PC-3 (cell line): ENCODE results near the gene ESCO1. TPM values are rescaled to one million over a fixed set of nuclear protein-coding genes. Genes with fewer than 3 reads are reported as not detected.
A peak's percentile ranks its signal among the peaks of the same experiment; 100 is the strongest.

Source experiments
- ATAC-seq: fragments of 200-7000 bp; cut with Tn5 transposase; 2 replicates; pipeline ENCODE4 v1.9.1; 2020; ENCODE audit warnings: mild to moderate bottlenecking, moderate library complexity
- BruUV-seq: library from RNA; stranded (reverse); fragments of 400-500 nt; replicated peaks from 2 replicates; lab custom pipeline; 2021; lab: Mats Ljungman, UMichigan
- CTCF ChIA-PET: fragments of 300-600 bp; sonication (Branson Sonifier 250); formaldehyde crosslinking; loops from one replicate; lab custom pipeline; 2022; ENCODE audit warnings: antibody characterized with exemption; lab: Charles Lee
- POLR2A ChIA-PET: fragments of 300-600 bp; sonication (Branson Sonifier 250); formaldehyde crosslinking; loops from one replicate; lab custom pipeline; 2022; ENCODE audit warnings: antibody characterized with exemption; ENCODE audit not compliant: unreplicated experiment; lab: Charles Lee
- DNase-seq: peaks from one replicate; pipeline ENCODE4 v3.0.0-alpha.2; 2015
- H2AFZ ChIP-seq: fragments of 300-600 bp; sonication (generic); 2 replicates; pipeline ENCODE4 v1.6.0; 2016; ENCODE audit warnings: antibody characterized with exemption, low read length
- H3F3A ChIP-seq: fragments of 300-600 bp; sonication (generic); one replicate; pipeline ENCODE4 v1.6.0; 2017; ENCODE audit warnings: antibody characterized with exemption, low read length, control low read depth, mild to moderate bottlenecking; ENCODE audit not compliant: unreplicated experiment
- H3K27ac ChIP-seq: fragments of 300-600 bp; sonication (generic); 2 replicates; pipeline ENCODE4 v1.5.1; 2016; ENCODE audit warnings: mild to moderate bottlenecking, low read length
- H3K27me3 ChIP-seq: fragments of 300-600 bp; sonication (generic); 2 replicates; pipeline ENCODE4 v1.6.1; 2016; ENCODE audit warnings: low read length, mixed read lengths
- H3K36me3 ChIP-seq: fragments of 300-600 bp; sonication (generic); 2 replicates; pipeline ENCODE4 v1.6.1; 2016; ENCODE audit warnings: low read depth, mixed run types, low read length, mixed read lengths
- H3K4me1 ChIP-seq: fragments of 300-600 bp; sonication (generic); 2 replicates; pipeline ENCODE4 v1.5.1; 2016; ENCODE audit warnings: low read length; ENCODE audit not compliant: insufficient read depth
- H3K4me2 ChIP-seq: fragments of 300-600 bp; sonication (generic); 2 replicates; pipeline ENCODE4 v1.6.0; 2016; ENCODE audit warnings: low read length
- H3K4me3 ChIP-seq: fragments of 300-600 bp; sonication (generic); 2 replicates; pipeline ENCODE4 v1.5.1; 2016; ENCODE audit warnings: mild to moderate bottlenecking, low read length, mixed read lengths
- H3K79me2 ChIP-seq: fragments of 300-600 bp; sonication (generic); 2 replicates; pipeline ENCODE4 v1.6.1; 2017; ENCODE audit warnings: low read length, mixed read lengths
- H3K9ac ChIP-seq: fragments of 300-600 bp; sonication (generic); 2 replicates; pipeline ENCODE4 v1.6.0; 2016; ENCODE audit warnings: mild to moderate bottlenecking, low read length
- H3K9me2 ChIP-seq: fragments of 300-600 bp; sonication (generic); replicated peaks from 2 replicates; pipeline ENCODE4 v1.6.1; 2016; ENCODE audit warnings: mixed run types, low read length, mixed read lengths
- H3K9me3 ChIP-seq: fragments of 300-600 bp; sonication (generic); 2 replicates; pipeline ENCODE4 v1.6.1; 2016; ENCODE audit warnings: low read length, mixed read lengths
- H4K20me1 ChIP-seq: fragments of 300-600 bp; sonication (generic); 2 replicates; pipeline ENCODE4 v1.6.1; 2016; ENCODE audit warnings: low read length, mixed read lengths
- EZH2 ChIP-seq: fragments of 300-600 bp; sonication (generic); IDR thresholded peaks from one replicate; pipeline ENCODE4 v1.6.1; 2017; ENCODE audit warnings: antibody characterized with exemption, mild to moderate bottlenecking, low read length; ENCODE audit not compliant: unreplicated experiment
- EZH2phosphoT487 ChIP-seq: fragments of 300-600 bp; sonication (generic); IDR thresholded peaks from 2 replicates; pipeline ENCODE4 v1.6.1; 2018; ENCODE audit warnings: mild to moderate bottlenecking, antibody characterized with exemption, low read length, borderline replicate concordance
- intact Hi-C: fragments of 100-400 bp; cut with micrococcal nuclease; formaldehyde crosslinking; loops from 2 replicates; pipeline ENCODE4 v1.9.0; 2023
- total RNA-seq: library from RNA; depleted of rRNA; stranded (reverse); fragments of >200 nt; gene quantifications from 2 replicates; pipeline ENCODE4 v1.2.3, GENCODE V29; 2014
- TF ChIP-seq, protein P1 (sequence below): fragments of 300-600 bp; sonication (generic); conservative IDR thresholded peaks from 2 replicates; pipeline ENCODE4 v1.5.1; 2017; ENCODE audit warnings: antibody characterized with exemption, low read depth, mild to moderate bottlenecking, low read length

The ESCO1 gene
- total RNA-seq, 1 experiment from 2014 or later, result 17.0 TPM

DNA sequence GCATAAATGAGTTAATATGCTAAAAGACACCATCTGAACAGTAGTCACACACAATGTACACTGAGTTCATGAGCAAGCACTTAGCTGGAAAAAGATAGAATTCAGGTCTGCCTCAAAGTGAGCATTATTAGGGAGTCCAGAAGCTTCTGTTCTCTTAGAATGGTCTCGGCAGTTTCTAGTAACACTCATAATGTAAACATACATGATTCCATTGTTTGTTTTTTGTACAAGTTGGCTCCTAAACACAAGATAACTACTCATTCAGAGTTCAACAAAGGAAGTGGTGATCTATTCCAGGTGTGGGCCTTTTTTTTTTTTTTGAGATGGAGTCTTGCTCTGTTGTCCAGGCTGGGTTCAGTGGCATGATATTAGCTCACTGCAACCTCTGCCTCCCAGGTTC, 66.2 kb downstream of the ESCO1 start:
- DNase-seq (peak; percentile 50), ATAC-seq (peak; percentile 91)
- Histone ChIP-seq H3K4me3 (no peak overlapping the region), H2AFZ (no peak overlapping the region), H3K9me2 (no peaks in the 10 kb centered on the region), H3K79me2 (no peaks in the 10 kb centered on the region), H3K27me3 (no peaks in the 10 kb centered on the region), H3F3A (no peaks in the 10 kb centered on the region), H3K4me1 (peaks cover 8% of the 10 kb centered on the region), H3K27ac (peak overlapping the region; percentile 11; the same call in 1 of the 2 replicates), H3K9ac (no peak overlapping the region), H3K4me2 (no peak overlapping the region), H3K36me3 (peaks cover 32% of the 10 kb centered on the region), H4K20me1 (no peaks in the 10 kb centered on the region), H3K9me3 (no peaks in the 10 kb centered on the region)
- TF ChIP-seq EZH2phosphoT487, result no peak
- ChIA-PET CTCF (no interaction called here), POLR2A (interaction anchor here (0.7 kb wide), 1 partner anchor 20 kb away, joined by 3 read pairs; no protein-coding TSS in a partner anchor)
- no TSS peak for BruUV-seq
- intact Hi-C loops, result loop anchor here (5.0 kb wide), 1 partner anchor 48 kb away; no protein-coding TSS in a partner anchor

DNA sequence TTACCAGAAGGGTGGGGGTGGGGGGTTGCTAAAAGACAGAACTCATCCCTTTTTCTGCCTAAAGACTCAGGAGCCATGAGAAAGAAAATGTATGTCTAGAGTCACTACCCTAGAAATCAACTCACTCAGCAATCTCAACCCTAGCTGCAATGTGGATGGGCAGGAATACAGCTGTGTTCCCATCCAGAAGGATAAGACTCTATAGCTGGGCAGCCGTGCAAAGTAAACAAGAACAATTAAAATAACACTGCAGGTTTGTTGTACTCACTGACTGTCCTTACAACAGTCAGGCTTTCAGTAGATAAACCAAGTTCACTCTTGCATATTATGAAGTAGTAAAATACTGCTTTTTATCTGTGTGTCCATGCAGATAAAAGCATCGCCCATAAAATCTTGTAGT, 74.0 kb downstream of the ESCO1 start:
- Histone ChIP-seq H3K9me2 (no peaks in the 10 kb centered on the region), H3K9me3 (no peaks in the 10 kb centered on the region), H3K4me1 (no peaks in the 10 kb centered on the region), H2AFZ (no peak overlapping the region), H3K27ac (no peak overlapping the region), H3K36me3 (peaks cover 28% of the 10 kb centered on the region), H3K4me3 (no peak overlapping the region), H4K20me1 (no peaks in the 10 kb centered on the region), H3K4me2 (no peak overlapping the region), H3K9ac (no peak overlapping the region), H3F3A (no peaks in the 10 kb centered on the region), H3K27me3 (no peaks in the 10 kb centered on the region), H3K79me2 (no peaks in the 10 kb centered on the region)
- CTCF ChIA-PET, result no interaction called here
- intact Hi-C loops, result no loop called here
- POLR2A ChIA-PET, result interaction anchor here (0.5 kb wide), 1 partner anchor 74 kb away, joined by 3 read pairs; the partner anchor contains the start of gene ESCO1
- no TSS peak for BruUV-seq
- no peak for DNase-seq
- no peak for ATAC-seq
- no peak for TF ChIP-seq EZH2
- TF ChIP-seq, protein P1, sequence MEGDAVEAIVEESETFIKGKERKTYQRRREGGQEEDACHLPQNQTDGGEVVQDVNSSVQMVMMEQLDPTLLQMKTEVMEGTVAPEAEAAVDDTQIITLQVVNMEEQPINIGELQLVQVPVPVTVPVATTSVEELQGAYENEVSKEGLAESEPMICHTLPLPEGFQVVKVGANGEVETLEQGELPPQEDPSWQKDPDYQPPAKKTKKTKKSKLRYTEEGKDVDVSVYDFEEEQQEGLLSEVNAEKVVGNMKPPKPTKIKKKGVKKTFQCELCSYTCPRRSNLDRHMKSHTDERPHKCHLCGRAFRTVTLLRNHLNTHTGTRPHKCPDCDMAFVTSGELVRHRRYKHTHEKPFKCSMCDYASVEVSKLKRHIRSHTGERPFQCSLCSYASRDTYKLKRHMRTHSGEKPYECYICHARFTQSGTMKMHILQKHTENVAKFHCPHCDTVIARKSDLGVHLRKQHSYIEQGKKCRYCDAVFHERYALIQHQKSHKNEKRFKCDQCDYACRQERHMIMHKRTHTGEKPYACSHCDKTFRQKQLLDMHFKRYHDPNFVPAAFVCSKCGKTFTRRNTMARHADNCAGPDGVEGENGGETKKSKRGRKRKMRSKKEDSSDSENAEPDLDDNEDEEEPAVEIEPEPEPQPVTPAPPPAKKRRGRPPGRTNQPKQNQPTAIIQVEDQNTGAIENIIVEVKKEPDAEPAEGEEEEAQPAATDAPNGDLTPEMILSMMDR, result no peak

DNA sequence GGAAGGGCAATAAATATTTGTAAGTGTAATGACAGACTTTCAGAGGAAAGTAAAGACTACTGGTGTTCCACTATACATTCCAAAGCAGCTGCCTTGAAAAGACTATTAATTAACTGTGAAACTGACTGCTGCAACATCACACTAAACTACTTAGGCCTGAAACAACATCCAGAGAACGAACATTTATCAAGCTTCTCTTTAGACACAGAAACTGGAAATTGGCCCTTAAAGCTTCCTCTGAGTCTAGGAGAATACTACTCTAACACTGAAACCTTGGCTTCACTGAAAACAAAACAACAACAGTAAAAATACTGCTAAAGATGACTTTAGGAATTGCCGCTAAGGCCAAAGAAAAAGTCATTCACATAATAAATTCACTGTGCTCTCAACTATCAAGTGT, 74.6 kb downstream of the ESCO1 start:
- no peaks in the 10 kb centered on the region for H3F3A ChIP-seq
- H2AFZ ChIP-seq, result no peak overlapping the region
- no peaks in the 10 kb centered on the region for H3K79me2 ChIP-seq
- TF ChIP-seq, protein P1, result no peak
- TF ChIP-seq EZH2phosphoT487 (no peak), EZH2 (no peak)
- no peak overlapping the region for H3K27ac ChIP-seq
- intact Hi-C loops, result no loop called here
- ATAC-seq, result no peak
- ChIA-PET POLR2A (no interaction called here), CTCF (no interaction called here)
- no peak overlapping the region for H3K4me2 ChIP-seq
- peaks cover 28% of the 10 kb centered on the region for H3K36me3 ChIP-seq
- no peaks in the 10 kb centered on the region for H3K9me2 ChIP-seq
- no peak for DNase-seq
- no peaks in the 10 kb centered on the region for H3K4me1 ChIP-seq
- no peaks in the 10 kb centered on the region for H4K20me1 ChIP-seq
- no TSS peak for BruUV-seq
- no peaks in the 10 kb centered on the region for H3K9me3 ChIP-seq
- H3K4me3 ChIP-seq, result no peak overlapping the region
- no peak overlapping the region for H3K9ac ChIP-seq
- no peaks in the 10 kb centered on the region for H3K27me3 ChIP-seq
